ENCODE results near the gene TARDBP. TPM values are rescaled to one million over a fixed set of nuclear protein-coding genes. Genes with fewer than 3 reads are reported as not detected.
A peak's percentile ranks its signal among the peaks of the same experiment; 100 is the strongest.

The TARDBP gene
- total RNA-seq, 1 experiment from 2014 or later, result 207 TPM

DNA sequence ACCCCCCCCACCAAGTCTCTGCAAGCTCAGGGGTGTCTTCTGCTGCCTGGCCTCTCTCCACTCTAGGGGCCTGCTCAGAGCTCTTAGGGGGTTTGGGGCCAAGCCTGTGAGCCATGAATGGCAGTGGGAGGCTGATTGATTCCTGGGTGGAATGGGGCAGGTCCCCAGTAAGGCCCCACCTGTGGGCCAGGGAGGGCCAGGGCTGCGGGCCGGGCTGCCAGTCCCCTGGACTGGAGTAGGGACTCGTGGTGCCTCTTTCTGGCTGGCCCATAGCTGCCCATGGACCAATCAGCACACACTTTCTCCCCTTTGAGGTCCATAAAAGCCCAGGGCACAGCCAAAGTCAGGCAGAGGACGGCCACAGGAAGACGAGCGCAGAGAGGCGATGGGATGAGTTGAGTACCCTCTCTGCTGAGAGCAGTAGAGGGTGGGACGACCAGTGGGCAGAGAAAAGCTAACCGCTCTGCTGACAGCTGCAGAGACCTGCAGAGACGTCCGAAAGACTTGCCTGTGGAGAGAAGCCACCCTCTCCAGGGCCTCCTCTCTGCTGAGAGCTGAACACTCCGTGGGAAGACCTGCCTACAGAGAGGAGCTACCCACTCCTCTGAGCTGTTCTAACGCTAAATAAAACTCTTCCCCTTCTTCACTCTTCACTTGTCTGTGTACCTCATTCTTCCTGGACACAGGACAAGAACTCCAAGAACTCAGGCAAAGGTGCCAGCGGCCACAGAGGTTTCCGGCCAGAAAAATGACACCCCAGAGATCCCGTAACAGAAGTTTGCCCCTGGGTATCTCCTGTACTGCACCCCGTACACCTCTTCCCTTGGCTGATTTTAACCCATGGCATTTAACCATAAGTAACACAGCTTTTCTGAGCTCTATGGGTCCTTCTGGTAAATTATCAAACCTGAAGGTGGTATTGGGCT is 38.2 kb upstream of the TARDBP start:
- Histone ChIP-seq H3K79me2 (ENCODE audit: insufficient read depth, low read length) (no peaks in the 10 kb centered on the region), H4K20me1 (ENCODE audit: control insufficient read depth, insufficient read depth, insufficient read length) (no peaks in the 10 kb centered on the region), H3K79me1 (ENCODE audit: insufficient read depth, low read depth, low read length, poor library complexity, severe bottlenecking) (no peaks in the 10 kb centered on the region), H4K5ac (ENCODE audit: insufficient read length, low read depth, low read length) (no peak overlapping the region), H2BK20ac (ENCODE audit: low read depth, low read length, poor library complexity, severe bottlenecking) (no peak overlapping the region), H2BK12ac (ENCODE audit: insufficient read length, low read depth, low read length) (no peak overlapping the region), H3K9ac (ENCODE audit: extremely low read depth, insufficient read length, low read length) (no peak overlapping the region), H2BK120ac (ENCODE audit: low read depth, low read length, poor library complexity, severe bottlenecking) (no peak overlapping the region), H2BK15ac (ENCODE audit: low read depth, low read length) (no peak overlapping the region; the same call in 1 of the 2 replicates), H3K9me3 (ENCODE audit: control insufficient read depth, low read depth, low read length) (no peaks in the 10 kb centered on the region), H2AK5ac (ENCODE audit: insufficient read length, low read length) (no peak overlapping the region), H3K27ac (ENCODE audit: insufficient read length, low read depth, low read length) (no peak overlapping the region), H3K4me1 (ENCODE audit: insufficient read depth, low read length) (peaks cover 3% of the 10 kb centered on the region; the same call in 1 of the 2 replicates), H3K18ac (ENCODE audit: insufficient read length, low read depth, low read length) (no peak overlapping the region), H3T11ph (ENCODE audit: low read length) (no peak overlapping the region), H3K23ac (ENCODE audit: insufficient read length, low read depth, low read length) (no peak overlapping the region), H3K14ac (ENCODE audit: insufficient read depth, low read length) (no peak overlapping the region; the same call in 1 of the 2 replicates), H3K23me2 (ENCODE audit: insufficient read length, low read depth, low read length, poor library complexity, severe bottlenecking) (no peaks in the 10 kb centered on the region), H2AFZ (ENCODE audit: low read length) (no peak overlapping the region), H4K91ac (ENCODE audit: insufficient read length, low read depth, low read length) (no peak overlapping the region), H3K4ac (ENCODE audit: low read depth, low read length) (no peak overlapping the region), H4K8ac (replicated peaks; ENCODE audit: insufficient read length, low read depth, low read length) (no peak overlapping the region), H2BK5ac (ENCODE audit: insufficient read length, low read length) (no peak overlapping the region), H3K56ac (ENCODE audit: insufficient read length, low read depth, low read length) (no peak overlapping the region), H3K27me3 (ENCODE audit: insufficient read depth, low read length) (no peaks in the 10 kb centered on the region), H3K4me2 (ENCODE audit: insufficient read depth, insufficient read length, low read length) (no peak overlapping the region)
- WGBS (ENCODE audit: extremely low coverage, insufficient read length, low lambda C conversion rate), result no CpG with 5 or more reads among the region's 17 CpGs
- no peak for TF ChIP-seq CTCF (conservative IDR thresholded peaks at IDR 0.05)
- Mint-ChIP-seq H3K27me3 (ENCODE audit: low read depth) (peaks cover 10% of the 10 kb centered on the region), H3K27ac (peak overlapping the region in 1 of 3 experiments; percentile 48; a peak in 1 of 7 replicates), H3K4me3 (no peak overlapping the region), H3K9me3 (peaks cover 0 to 6% of the 10 kb centered on the region in 2 experiments; a peak in 1 of 5 replicates), H3K4me1 (peaks cover 19 to 26% of the 10 kb centered on the region in 2 experiments), H3K36me3 (ENCODE audit: insufficient read depth in 1 of 3, low read depth in 3 of 3) (no peaks in the 10 kb centered on the region; a peak in 1 of 7 replicates)
- DNase-seq, result no peak

All from H9 (cell line).